ENCODE data around the gene IZUMO4. TPM values are rescaled to one million over a fixed set of nuclear protein-coding genes. Genes with fewer than 3 reads are reported as not detected.

The IZUMO4 gene
- total and polyA plus RNA-seq, 8 donors: 5.2 to 42.2 (median 8.1) TPM

DNA sequence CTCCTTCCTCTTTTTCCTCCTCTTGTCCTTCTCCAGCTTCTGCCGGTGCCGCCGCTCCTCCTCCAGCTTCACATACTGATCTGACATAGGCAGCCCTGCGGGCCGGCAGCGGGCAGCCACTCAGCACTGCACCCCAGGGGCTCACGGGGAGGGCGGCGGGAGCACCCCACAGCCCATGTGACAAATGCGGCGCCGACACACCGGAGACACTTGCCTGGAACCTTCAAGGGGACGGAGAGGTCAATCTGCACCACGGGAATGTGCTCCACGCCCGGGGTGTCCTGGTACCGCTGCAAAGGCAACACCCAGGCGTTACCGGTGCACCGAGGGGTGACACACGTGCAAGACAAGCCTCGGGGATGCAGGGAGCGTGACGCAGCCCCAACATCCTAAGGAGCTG lies 18.6 kb downstream of the IZUMO4 start:
- peaks cover 12 to 92% (median 75%) of the 10 kb centered on the region in 3 donors for H3K36me3 ChIP-seq
- DNase-seq: peak in 2 of 6 donors; percentile 34 to 69
- no peak overlapping the region for H3K27ac ChIP-seq
- no peaks in the 10 kb centered on the region for H3K9me3 ChIP-seq
- ATAC-seq: no peak
- no peaks in the 10 kb centered on the region for H3K4me1 ChIP-seq
- H3K27me3 ChIP-seq: no peaks in the 10 kb centered on the region
- H3K4me3 ChIP-seq: no peak overlapping the region
- FAIRE-seq: no peak
- TF ChIP-seq, protein P1, sequence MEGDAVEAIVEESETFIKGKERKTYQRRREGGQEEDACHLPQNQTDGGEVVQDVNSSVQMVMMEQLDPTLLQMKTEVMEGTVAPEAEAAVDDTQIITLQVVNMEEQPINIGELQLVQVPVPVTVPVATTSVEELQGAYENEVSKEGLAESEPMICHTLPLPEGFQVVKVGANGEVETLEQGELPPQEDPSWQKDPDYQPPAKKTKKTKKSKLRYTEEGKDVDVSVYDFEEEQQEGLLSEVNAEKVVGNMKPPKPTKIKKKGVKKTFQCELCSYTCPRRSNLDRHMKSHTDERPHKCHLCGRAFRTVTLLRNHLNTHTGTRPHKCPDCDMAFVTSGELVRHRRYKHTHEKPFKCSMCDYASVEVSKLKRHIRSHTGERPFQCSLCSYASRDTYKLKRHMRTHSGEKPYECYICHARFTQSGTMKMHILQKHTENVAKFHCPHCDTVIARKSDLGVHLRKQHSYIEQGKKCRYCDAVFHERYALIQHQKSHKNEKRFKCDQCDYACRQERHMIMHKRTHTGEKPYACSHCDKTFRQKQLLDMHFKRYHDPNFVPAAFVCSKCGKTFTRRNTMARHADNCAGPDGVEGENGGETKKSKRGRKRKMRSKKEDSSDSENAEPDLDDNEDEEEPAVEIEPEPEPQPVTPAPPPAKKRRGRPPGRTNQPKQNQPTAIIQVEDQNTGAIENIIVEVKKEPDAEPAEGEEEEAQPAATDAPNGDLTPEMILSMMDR (IDR thresholded peaks at IDR 0.05): no peak
- intact Hi-C loops (cut with DNase I): no loop called here
- 95 to 98% methylated on average over 25 of the region's 25 CpGs for WGBS, 2 donors

DNA sequence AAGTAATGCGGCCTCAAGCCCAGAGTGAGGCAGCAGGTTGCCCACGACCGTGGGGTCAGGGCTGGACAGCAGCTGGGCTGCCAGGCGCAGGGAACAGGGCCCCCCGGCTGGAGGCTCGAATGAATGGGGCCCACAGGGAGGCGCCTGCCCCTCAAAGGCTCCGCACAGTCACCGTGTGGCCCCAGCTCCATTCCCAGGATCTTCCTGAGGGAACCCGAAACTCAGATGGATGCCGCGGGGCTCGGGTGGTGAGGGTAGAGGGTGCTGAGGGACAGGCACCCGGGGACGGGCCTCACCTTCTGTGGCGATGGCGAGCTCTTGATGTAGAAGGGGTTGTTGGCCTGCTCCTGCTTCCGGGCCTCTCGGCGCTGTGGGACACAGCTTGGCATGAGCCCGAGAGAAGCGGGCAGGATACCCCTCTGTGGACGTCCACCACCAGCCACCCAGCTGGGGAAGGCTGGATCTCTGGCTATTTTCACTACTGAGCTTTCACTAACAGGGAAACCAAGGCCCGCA lies 19.3 kb downstream of the IZUMO4 start:
- Histone ChIP-seq H3K4me1 (no peaks in the 10 kb centered on the region), H3K9me3 (no peaks in the 10 kb centered on the region), H3K27ac (no peak overlapping the region), H3K27me3 (no peaks in the 10 kb centered on the region), H3K36me3 (peaks cover 12 to 93% (median 75%) of the 10 kb centered on the region in 3 donors), H3K4me3 (no peak overlapping the region)
- 94 to 96% methylated on average over 24 of the region's 24 CpGs for WGBS, 2 donors
- FAIRE-seq: no peak
- intact Hi-C loops (cut with DNase I): no loop called here
- TF ChIP-seq, protein P1 (IDR thresholded peaks at IDR 0.05): no peak
- ATAC-seq: no peak
- DNase-seq: peak in 1 of 6 donors; percentile 26

DNA sequence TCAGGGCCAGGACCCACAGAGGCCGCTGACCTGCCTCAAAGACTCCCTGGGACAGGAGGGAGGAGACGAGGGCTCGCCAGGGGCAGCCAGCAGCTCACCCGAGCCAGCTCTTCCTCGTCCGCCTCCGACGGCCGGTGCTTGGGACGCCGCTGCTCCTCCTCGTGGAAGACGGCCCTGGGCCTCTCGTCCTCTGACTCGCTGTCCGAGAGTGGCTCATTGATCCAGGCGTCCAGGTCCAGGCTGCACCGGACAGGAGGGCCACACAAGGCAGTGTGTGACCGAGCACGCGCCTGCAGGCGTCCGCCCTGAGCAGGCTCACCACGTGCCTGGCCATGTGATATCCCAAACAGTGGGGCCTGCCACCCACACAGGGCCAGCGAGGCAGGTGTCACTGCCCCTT lies 19.8 kb downstream of the IZUMO4 start:
- Histone ChIP-seq H3K4me3 (no peak overlapping the region), H3K27ac (no peak overlapping the region), H3K4me1 (no peaks in the 10 kb centered on the region), H3K27me3 (no peaks in the 10 kb centered on the region), H3K9me3 (no peaks in the 10 kb centered on the region), H3K36me3 (peaks cover 7 to 93% (median 75%) of the 10 kb centered on the region in 3 donors)
- WGBS, 2 donors: 91 to 93% methylated on average over 25 of the region's 25 CpGs
- TF ChIP-seq, protein P1 (IDR thresholded peaks at IDR 0.05): no peak
- ATAC-seq: no peak
- no peak for FAIRE-seq
- peak in 2 of 6 donors; percentile 39 to 76 for DNase-seq
- intact Hi-C loops (cut with DNase I): no loop called here

DNA sequence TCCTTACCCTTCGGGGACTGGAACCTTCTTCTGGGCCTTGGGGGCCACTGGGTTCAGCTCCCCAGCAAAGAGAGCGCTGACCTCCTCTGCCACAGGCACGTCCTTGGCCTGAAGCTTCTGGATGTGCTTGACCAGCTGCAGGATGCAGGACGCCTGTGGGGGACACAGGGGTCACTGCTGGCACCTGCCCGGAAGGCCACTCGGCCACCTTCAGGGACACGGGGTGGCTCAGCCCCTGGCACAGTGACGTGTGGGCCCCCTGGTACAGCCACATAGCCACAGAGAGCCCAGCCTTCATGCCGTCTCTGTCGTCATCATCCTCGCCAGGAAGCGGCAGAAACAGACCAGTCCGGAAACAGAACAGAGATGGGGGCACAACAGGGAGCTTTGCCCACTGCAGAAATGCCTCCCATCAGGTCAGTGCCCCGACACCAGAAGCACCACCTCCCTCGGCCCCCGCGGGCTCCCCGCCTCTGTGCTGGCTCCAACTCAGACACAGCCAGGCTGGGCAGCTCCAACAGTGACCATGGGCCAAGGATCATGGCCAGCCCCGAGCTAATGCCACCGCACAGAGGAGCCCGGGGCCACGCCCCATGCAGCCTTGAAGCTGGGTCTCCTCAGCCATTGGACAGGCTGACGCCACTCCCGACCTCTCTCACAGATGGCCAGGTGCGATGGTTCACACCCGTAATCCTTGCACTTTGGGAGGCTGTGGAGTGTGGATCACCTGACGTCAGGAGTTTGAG lies 20.7 kb downstream of the IZUMO4 start:
- intact Hi-C loops (cut with DNase I): no loop called here
- Histone ChIP-seq H3K27me3 (no peaks in the 10 kb centered on the region), H3K4me1 (no peaks in the 10 kb centered on the region), H3K27ac (peak overlapping the region; percentile 52 to 70 (median 64)), H3K4me3 (no peak overlapping the region), H3K9me3 (no peaks in the 10 kb centered on the region), H3K36me3 (peaks cover 6 to 93% (median 70%) of the 10 kb centered on the region in 3 donors)
- WGBS, 2 donors: 56 to 61% methylated on average over 24 to 27 of the region's 27 CpGs
- ATAC-seq: peak; percentile 87 to 95 (median 94)
- TF ChIP-seq, protein P1 (IDR thresholded peaks at IDR 0.05): no peak
- peak; percentile 82 to 97 (median 94) for DNase-seq
- FAIRE-seq: no peak

DNA sequence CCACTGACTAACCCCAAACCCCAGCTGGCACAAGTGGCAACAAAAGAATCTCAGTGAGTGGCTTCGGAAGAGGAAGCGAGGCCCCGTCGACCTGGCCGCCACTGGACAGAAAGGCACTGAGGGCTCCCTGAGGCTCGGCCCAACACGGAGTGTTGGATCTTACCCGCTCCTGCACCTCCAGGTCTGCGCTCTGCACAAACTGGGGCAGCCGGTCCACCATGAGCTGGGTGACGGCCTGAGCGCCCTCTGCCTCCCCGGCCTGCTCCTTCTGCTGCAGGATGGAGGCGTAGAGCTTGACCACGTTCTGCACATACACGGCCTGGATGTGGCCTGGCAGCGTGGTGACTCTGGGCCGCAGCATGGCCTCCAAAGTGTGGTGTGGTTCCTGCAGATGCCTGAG lies 21.7 kb downstream of the IZUMO4 start:
- peak overlapping the region in 2 of 4 donors; percentile 52 to 62 for H3K27ac ChIP-seq
- ATAC-seq (no peak), DNase-seq (no peak), FAIRE-seq (no peak)
- TF ChIP-seq, protein P1 (IDR thresholded peaks at IDR 0.05): no peak
- intact Hi-C loops (cut with DNase I): no loop called here
- H3K9me3 ChIP-seq: no peaks in the 10 kb centered on the region
- H3K4me1 ChIP-seq: no peaks in the 10 kb centered on the region
- no peak overlapping the region for H3K4me3 ChIP-seq
- no peaks in the 10 kb centered on the region for H3K27me3 ChIP-seq
- H3K36me3 ChIP-seq: peaks cover 6 to 93% (median 62%) of the 10 kb centered on the region in 3 donors
- 96% methylated on average over 18 of the region's 18 CpGs for WGBS, 2 donors

Measured in pancreas (tissue), 10 donors.